H9 (cell line): ENCODE data around the gene STAC2. TPM values are rescaled to one million over a fixed set of nuclear protein-coding genes. Genes with fewer than 3 reads are reported as not detected.

Experiments
- DNase-seq: peaks from one replicate; pipeline ENCODE4 v3.0.0-alpha.2; 2017
- H2AFZ ChIP-seq: one replicate; pipeline ENCODE4 v1.6.1; 2013; ENCODE audit warnings: mild to moderate bottlenecking, low read length, control low read depth, moderate library complexity
- H2AK5ac ChIP-seq: 2 replicates; pipeline ENCODE4 v1.6.1; 2013; ENCODE audit warnings: low read length, control low read depth, mixed read lengths; ENCODE audit not compliant: insufficient read length
- H2BK120ac ChIP-seq: one replicate; pipeline ENCODE4 v1.6.1; 2013; ENCODE audit warnings: low read depth, mild to moderate bottlenecking, low read length, control low read depth, inconsistent platforms; ENCODE audit not compliant: poor library complexity, severe bottlenecking
- H2BK12ac ChIP-seq: 2 replicates; pipeline ENCODE4 v1.6.1; 2013; ENCODE audit warnings: low read length, control low read depth, mixed read lengths, low read depth; ENCODE audit not compliant: insufficient read length
- H2BK15ac ChIP-seq: 2 replicates; pipeline ENCODE4 v1.6.1; 2013; ENCODE audit warnings: low read depth, low read length, control low read depth
- H2BK20ac ChIP-seq: one replicate; pipeline ENCODE4 v1.6.1; 2013; ENCODE audit warnings: low read depth, mild to moderate bottlenecking, low read length, control low read depth, inconsistent platforms; ENCODE audit not compliant: poor library complexity, severe bottlenecking
- H2BK5ac ChIP-seq: 2 replicates; pipeline ENCODE4 v1.6.1; 2013; ENCODE audit warnings: low read length, control low read depth, mixed read lengths; ENCODE audit not compliant: insufficient read length
- H3K14ac ChIP-seq: 2 replicates; pipeline ENCODE4 v1.6.1; 2013; ENCODE audit warnings: low read length, control low read depth; ENCODE audit not compliant: insufficient read depth
- H3K18ac ChIP-seq: 2 replicates; pipeline ENCODE4 v1.6.1; 2013; ENCODE audit warnings: low read depth, mild to moderate bottlenecking, mixed read lengths, low read length, control low read depth; ENCODE audit not compliant: insufficient read length
- H3K23ac ChIP-seq: 2 replicates; pipeline ENCODE4 v1.6.1; 2013; ENCODE audit warnings: low read length, control low read depth, mixed read lengths, low read depth; ENCODE audit not compliant: insufficient read length
- H3K23me2 ChIP-seq: 2 replicates; pipeline ENCODE4 v1.6.1; 2013; ENCODE audit warnings: low read depth, mild to moderate bottlenecking, mixed read lengths, low read length, control low read depth; ENCODE audit not compliant: insufficient read length, poor library complexity, severe bottlenecking
- H3K27ac ChIP-seq: 2 replicates; pipeline ENCODE4 v1.5.1; 2013; ENCODE audit warnings: low read length, control low read depth, mixed read lengths, low read depth; ENCODE audit not compliant: insufficient read length
- H3K27me3 ChIP-seq: 2 replicates; pipeline ENCODE4 v1.6.1; 2013; ENCODE audit warnings: low read length, control low read depth, inconsistent platforms; ENCODE audit not compliant: insufficient read depth
- H3K4ac ChIP-seq: 2 replicates; pipeline ENCODE4 v1.6.1; 2013; ENCODE audit warnings: low read depth, mild to moderate bottlenecking, control low read depth, inconsistent platforms, low read length, moderate library complexity
- H3K4me1 ChIP-seq: 2 replicates; pipeline ENCODE4 v1.6.1; 2013; ENCODE audit warnings: low read length, control low read depth, inconsistent platforms; ENCODE audit not compliant: insufficient read depth
- H3K4me2 ChIP-seq: 2 replicates; pipeline ENCODE4 v1.6.1; 2013; ENCODE audit warnings: low read length, control low read depth, mixed read lengths; ENCODE audit not compliant: insufficient read length, insufficient read depth
- H3K56ac ChIP-seq: 2 replicates; pipeline ENCODE4 v1.6.1; 2013; ENCODE audit warnings: low read depth, mild to moderate bottlenecking, mixed read lengths, low read length, control low read depth; ENCODE audit not compliant: insufficient read length
- H3K79me1 ChIP-seq: 2 replicates; pipeline ENCODE4 v1.6.1; 2013; ENCODE audit warnings: low read depth, mild to moderate bottlenecking, moderate library complexity, low read length, control low read depth, inconsistent platforms; ENCODE audit not compliant: insufficient read depth, poor library complexity, severe bottlenecking
- H3K79me2 ChIP-seq: 2 replicates; pipeline ENCODE4 v1.6.1; 2013; ENCODE audit warnings: low read length, control low read depth, inconsistent platforms; ENCODE audit not compliant: insufficient read depth
- H3K9ac ChIP-seq: 2 replicates; pipeline ENCODE4 v1.6.1; 2013; ENCODE audit warnings: low read length, control low read depth, mixed read lengths; ENCODE audit not compliant: insufficient read length; ENCODE audit errors: extremely low read depth
- H3K9me3 ChIP-seq: one replicate; pipeline ENCODE4 v1.6.1; 2013; ENCODE audit warnings: low read depth, low read length, inconsistent platforms; ENCODE audit not compliant: control insufficient read depth
- H3T11ph ChIP-seq: one replicate; pipeline ENCODE4 v1.6.1; 2013; ENCODE audit warnings: mild to moderate bottlenecking, low read length, control low read depth, inconsistent platforms
- H4K20me1 ChIP-seq: one replicate; pipeline ENCODE4 v1.6.1; 2013; ENCODE audit not compliant: control insufficient read depth, insufficient read length, insufficient read depth
- H4K5ac ChIP-seq: 2 replicates; pipeline ENCODE4 v1.6.1; 2013; ENCODE audit warnings: low read depth, mild to moderate bottlenecking, mixed read lengths, low read length, control low read depth; ENCODE audit not compliant: insufficient read length
- H4K8ac ChIP-seq: replicated peaks from 2 replicates; pipeline ENCODE4 v1.6.1; 2013; ENCODE audit warnings: low read length, control low read depth, mixed read lengths, low read depth; ENCODE audit not compliant: insufficient read length
- H4K91ac ChIP-seq: 2 replicates; pipeline ENCODE4 v1.6.1; 2013; ENCODE audit warnings: low read depth, mild to moderate bottlenecking, moderate library complexity, mixed read lengths, low read length, control low read depth; ENCODE audit not compliant: insufficient read length
- H3K27ac Mint-ChIP-seq, 3 experiments: 2 replicates in 2 of 3; 3 replicates in 1 of 3; pipeline ENCODE4 v1.8.0; 2020 to 2021; ENCODE audit warnings: mixed read lengths in 3 of 3, mild to moderate bottlenecking in 1 of 3, moderate library complexity in 1 of 3
- H3K27me3 Mint-ChIP-seq: 2 replicates; pipeline ENCODE4 v1.8.0; 2021; ENCODE audit warnings: low read depth, mild to moderate bottlenecking, moderate library complexity, mixed read lengths
- H3K36me3 Mint-ChIP-seq, 3 experiments: 2 replicates in 2 of 3; 3 replicates in 1 of 3; pipeline ENCODE4 v1.8.0; 2020 to 2021; ENCODE audit warnings: low read depth in 3 of 3, mixed read lengths in 3 of 3; ENCODE audit not compliant: insufficient read depth in 1 of 3
- H3K4me1 Mint-ChIP-seq, 2 experiments: 2 replicates each; pipeline ENCODE4 v1.8.0; 2020; ENCODE audit warnings: mixed read lengths in 2 of 2
- H3K4me3 Mint-ChIP-seq, 2 experiments: 2 replicates in 1 of 2; 3 replicates in 1 of 2; pipeline ENCODE4 v1.8.0; 2020 to 2021; ENCODE audit warnings: mild to moderate bottlenecking in 2 of 2, mixed read lengths in 2 of 2, moderate library complexity in 1 of 2
- H3K9me3 Mint-ChIP-seq, 2 experiments: 2 replicates in 1 of 2; 3 replicates in 1 of 2; pipeline ENCODE4 v1.8.0; 2020; ENCODE audit warnings: mild to moderate bottlenecking in 2 of 2, mixed read lengths in 2 of 2, moderate library complexity in 1 of 2
- WGBS: extraction: QIAGEN DNeasy Blood & Tissue Kit; methylation state at CpG from one replicate; pipeline ENCODE4 v1.1.7; 2013; ENCODE audit warnings: missing lambda C conversion rate, low lambda C conversion rate, mixed read lengths; ENCODE audit not compliant: insufficient read length; ENCODE audit errors: extremely low coverage; 5-methylcytosine and 5-hydroxymethylcytosine counted together
- total RNA-seq: library from RNA; stranded (reverse); gene quantifications from 2 replicates; pipeline ENCODE4 v1.2.1, GENCODE V29; 2021
- TF ChIP-seq, protein P1 (sequence below): fragments of 200-600 bp; sonication (generic); conservative IDR thresholded peaks from 3 replicates; pipeline ENCODE4 v1.8.0; 2021; ENCODE audit warnings: antibody characterized with exemption, mild to moderate bottlenecking

The STAC2 gene
- total RNA-seq, 1 experiment from 2014 or later: 2.5 TPM

DNA sequence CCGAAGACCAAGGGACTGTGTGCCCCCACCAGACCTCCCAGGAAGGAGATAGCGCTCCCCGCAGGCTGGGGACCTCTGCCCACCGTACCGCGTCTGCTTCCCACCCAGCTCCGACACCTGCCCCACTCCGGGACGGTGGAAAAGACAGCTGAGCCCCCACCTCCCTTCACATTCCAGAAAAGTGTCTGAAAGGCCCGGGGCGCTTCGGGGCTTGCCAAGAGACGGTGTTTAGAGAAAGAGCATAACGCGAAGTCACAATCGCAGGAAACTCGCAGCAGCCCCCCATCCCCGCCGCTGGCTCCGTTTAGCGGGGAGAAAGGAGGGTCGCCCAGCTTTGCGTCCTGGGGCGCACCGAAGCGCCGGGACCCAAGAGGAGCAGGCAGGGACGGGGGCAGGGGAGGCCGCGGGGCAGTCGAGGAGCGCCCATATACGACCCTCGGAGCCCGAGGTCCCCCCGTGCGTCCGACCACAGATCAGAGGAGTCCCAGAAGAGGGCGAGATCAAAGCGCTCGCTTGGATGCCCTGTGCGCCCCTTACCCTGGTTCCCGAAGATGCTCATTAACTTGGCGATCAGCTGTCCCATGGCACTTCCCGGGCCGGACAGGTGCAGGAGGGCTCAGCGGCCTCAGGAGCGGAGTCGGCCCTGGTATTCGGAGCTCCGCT, 60.4 kb downstream of the STAC2 start:
- H3K4me1 Mint-ChIP-seq: peaks cover 24 to 25% of the 10 kb centered on the region in 2 experiments
- H3K27ac ChIP-seq: no peak overlapping the region
- peaks cover 3 to 8% (median 7%) of the 10 kb centered on the region in 3 experiments; a peak in 5 of 7 replicates for H3K36me3 Mint-ChIP-seq
- H2BK12ac ChIP-seq: no peak overlapping the region
- no peak overlapping the region for H3T11ph ChIP-seq
- no peak overlapping the region for H3K56ac ChIP-seq
- no peak overlapping the region for H2BK5ac ChIP-seq
- no peak overlapping the region; a peak in 1 of 7 replicates for H3K27ac Mint-ChIP-seq
- H3K79me1 ChIP-seq: no peaks in the 10 kb centered on the region
- no peaks in the 10 kb centered on the region for H4K20me1 ChIP-seq
- H3K4ac ChIP-seq: no peak overlapping the region
- no peak overlapping the region for H4K91ac ChIP-seq
- no peaks in the 10 kb centered on the region for H3K4me1 ChIP-seq
- no peak overlapping the region for H3K14ac ChIP-seq
- H4K8ac ChIP-seq: no peak overlapping the region
- no peak for DNase-seq
- peaks cover 9% of the 10 kb centered on the region for H3K23me2 ChIP-seq
- peaks cover 4 to 8% of the 10 kb centered on the region in 2 experiments for H3K9me3 Mint-ChIP-seq
- peaks cover 37% of the 10 kb centered on the region for H3K27me3 Mint-ChIP-seq
- no peak overlapping the region for H2AFZ ChIP-seq
- H3K79me2 ChIP-seq: no peaks in the 10 kb centered on the region
- no peak overlapping the region for H2BK120ac ChIP-seq
- no peak overlapping the region for H2BK15ac ChIP-seq
- H3K4me3 Mint-ChIP-seq: peak overlapping the region; percentile 82 to 96
- no CpG with 5 or more reads among the region's 51 CpGs for WGBS
- no peaks in the 10 kb centered on the region for H3K9me3 ChIP-seq
- no peak overlapping the region for H2BK20ac ChIP-seq
- TF ChIP-seq, protein P1, sequence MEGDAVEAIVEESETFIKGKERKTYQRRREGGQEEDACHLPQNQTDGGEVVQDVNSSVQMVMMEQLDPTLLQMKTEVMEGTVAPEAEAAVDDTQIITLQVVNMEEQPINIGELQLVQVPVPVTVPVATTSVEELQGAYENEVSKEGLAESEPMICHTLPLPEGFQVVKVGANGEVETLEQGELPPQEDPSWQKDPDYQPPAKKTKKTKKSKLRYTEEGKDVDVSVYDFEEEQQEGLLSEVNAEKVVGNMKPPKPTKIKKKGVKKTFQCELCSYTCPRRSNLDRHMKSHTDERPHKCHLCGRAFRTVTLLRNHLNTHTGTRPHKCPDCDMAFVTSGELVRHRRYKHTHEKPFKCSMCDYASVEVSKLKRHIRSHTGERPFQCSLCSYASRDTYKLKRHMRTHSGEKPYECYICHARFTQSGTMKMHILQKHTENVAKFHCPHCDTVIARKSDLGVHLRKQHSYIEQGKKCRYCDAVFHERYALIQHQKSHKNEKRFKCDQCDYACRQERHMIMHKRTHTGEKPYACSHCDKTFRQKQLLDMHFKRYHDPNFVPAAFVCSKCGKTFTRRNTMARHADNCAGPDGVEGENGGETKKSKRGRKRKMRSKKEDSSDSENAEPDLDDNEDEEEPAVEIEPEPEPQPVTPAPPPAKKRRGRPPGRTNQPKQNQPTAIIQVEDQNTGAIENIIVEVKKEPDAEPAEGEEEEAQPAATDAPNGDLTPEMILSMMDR: no peak
- no peak overlapping the region for H2AK5ac ChIP-seq
- no peak overlapping the region for H4K5ac ChIP-seq
- H3K27me3 ChIP-seq: peaks cover 10% of the 10 kb centered on the region; the same call in 1 of the 2 replicates
- no peak overlapping the region for H3K23ac ChIP-seq
- peak overlapping the region; percentile 82 for H3K4me2 ChIP-seq
- no peak overlapping the region for H3K18ac ChIP-seq
- H3K9ac ChIP-seq: no peak overlapping the region
